Fibroblast of the aortic adventitia (primary cell): ENCODE measurements around the gene HERPUD1. TPM values are rescaled to one million over a fixed set of nuclear protein-coding genes. Genes with fewer than 3 reads are reported as not detected.
A peak's percentile ranks its signal among the peaks of the same experiment; 100 is the strongest.
"Not testable (repeated sequence)": the region's sequence is repeated elsewhere in the genome, so short reads cannot be mapped to it uniquely, and the experiment has no call there.

Experiments
- DNase-seq: peaks from one replicate; pipeline ENCODE4 v3.0.0-alpha.2; 2010; ENCODE audit warnings: low read depth
- H3K4me3 ChIP-seq: 2 replicates; pipeline ENCODE4 v1.5.1; 2011; ENCODE audit warnings: low read depth, mild to moderate bottlenecking, control low read depth, low read length, moderate library complexity
- total RNA-seq: library from RNA; depleted of rRNA; stranded (reverse); fragments of >200 nt; gene quantifications from 2 replicates; pipeline ENCODE4 v1.2.3, GENCODE V29; 2012; ENCODE audit warnings: low replicate concordance
- TF ChIP-seq, protein P1 (sequence below): IDR thresholded peaks from 2 replicates; pipeline ENCODE4 v1.5.1; 2011; ENCODE audit warnings: mild to moderate bottlenecking, low read length, control low read depth, inconsistent platforms; ENCODE audit not compliant: insufficient read depth

Gene HERPUD1
- total RNA-seq, 1 donor, result 151 TPM

DNA sequence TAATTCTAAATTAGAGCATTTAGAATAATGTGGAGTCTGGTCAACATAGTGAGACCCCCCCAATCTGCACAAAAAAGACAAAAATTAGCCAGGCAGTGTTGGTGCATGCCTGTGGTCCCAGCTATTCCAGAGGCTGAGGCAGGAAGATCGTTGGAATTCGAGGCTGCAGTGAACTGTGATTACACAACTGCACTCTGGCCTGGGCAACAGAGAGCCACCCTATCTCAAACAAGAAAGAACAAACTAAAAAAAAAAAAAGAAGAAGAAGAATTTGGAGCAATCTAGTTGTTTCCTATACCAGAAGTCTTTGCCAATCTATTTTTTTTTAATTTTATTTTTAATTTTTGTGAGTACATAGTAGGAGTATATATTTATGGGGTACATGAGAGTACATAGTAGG, 35.8 kb downstream of the HERPUD1 start:
- TF ChIP-seq, protein P1, sequence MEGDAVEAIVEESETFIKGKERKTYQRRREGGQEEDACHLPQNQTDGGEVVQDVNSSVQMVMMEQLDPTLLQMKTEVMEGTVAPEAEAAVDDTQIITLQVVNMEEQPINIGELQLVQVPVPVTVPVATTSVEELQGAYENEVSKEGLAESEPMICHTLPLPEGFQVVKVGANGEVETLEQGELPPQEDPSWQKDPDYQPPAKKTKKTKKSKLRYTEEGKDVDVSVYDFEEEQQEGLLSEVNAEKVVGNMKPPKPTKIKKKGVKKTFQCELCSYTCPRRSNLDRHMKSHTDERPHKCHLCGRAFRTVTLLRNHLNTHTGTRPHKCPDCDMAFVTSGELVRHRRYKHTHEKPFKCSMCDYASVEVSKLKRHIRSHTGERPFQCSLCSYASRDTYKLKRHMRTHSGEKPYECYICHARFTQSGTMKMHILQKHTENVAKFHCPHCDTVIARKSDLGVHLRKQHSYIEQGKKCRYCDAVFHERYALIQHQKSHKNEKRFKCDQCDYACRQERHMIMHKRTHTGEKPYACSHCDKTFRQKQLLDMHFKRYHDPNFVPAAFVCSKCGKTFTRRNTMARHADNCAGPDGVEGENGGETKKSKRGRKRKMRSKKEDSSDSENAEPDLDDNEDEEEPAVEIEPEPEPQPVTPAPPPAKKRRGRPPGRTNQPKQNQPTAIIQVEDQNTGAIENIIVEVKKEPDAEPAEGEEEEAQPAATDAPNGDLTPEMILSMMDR, result no peak
- peak; percentile 66 for DNase-seq
- no peak overlapping the region for H3K4me3 ChIP-seq

GRCh38 chr16:56969769-56970168, 37.8 kb downstream of the HERPUD1 start:
- H3K4me3 ChIP-seq, result no peak overlapping the region
- DNase-seq, result no peak
- TF ChIP-seq, protein P1, result no peak

GRCh38 chr16:56970934-56971767, 39.2 kb downstream of the HERPUD1 start:
- peak; percentile 86 for DNase-seq
- no peak overlapping the region for H3K4me3 ChIP-seq
- TF ChIP-seq, protein P1, result no peak

- DNase-seq, result no peak
- H3K4me3 ChIP-seq, result no peak overlapping the region
- TF ChIP-seq, protein P1, result no peak
Observed at GRCh38 chr16:56971768-56972043, 39.8 kb downstream of the HERPUD1 start.

DNA sequence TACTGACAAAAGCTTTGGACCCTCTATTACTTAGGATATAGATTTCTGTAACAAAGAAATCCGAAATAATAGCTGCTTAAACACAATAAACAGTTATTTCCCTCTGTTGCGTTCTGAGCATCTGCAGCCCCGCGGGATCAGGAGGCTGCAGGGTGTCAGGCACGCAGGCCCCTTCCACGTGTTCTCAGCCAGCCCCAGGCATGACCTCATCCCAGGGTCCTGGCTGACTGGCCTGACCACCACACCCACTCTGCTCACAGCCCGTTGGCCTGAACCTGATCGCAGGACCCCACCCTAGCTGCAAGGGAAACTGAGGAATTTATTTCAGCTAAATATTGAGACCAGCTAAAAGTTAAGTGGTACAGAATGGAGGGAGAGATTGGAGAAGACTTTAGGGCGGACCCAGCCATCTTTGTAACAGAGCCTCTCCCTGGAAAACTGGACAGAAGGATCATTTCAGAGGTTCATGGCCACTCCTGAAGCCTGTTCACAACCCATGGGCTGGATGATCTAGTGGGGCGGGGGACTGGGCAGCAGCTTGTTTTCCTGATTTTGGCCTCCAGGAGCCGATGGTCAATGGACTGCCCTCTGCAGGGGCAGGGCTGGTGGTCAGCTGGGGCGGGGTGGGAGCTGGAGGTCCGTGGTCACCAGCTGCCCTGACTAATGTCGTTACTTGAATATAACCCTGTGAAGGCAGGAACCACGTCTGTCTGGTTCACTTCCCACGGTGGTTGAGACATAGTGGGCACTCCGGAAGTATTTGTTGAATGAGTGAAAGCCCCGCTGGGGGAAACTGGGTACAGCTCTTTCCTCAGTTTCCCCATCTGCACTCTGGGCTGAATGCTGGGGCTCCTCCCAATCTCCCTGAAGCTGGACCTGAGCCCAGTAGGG, 40.7 kb downstream of the HERPUD1 start:
- no peak overlapping the region for H3K4me3 ChIP-seq
- no peak for DNase-seq
- TF ChIP-seq, protein P1, result no peak

GRCh38 chr16:56973294-56973689, 41.4 kb downstream of the HERPUD1 start:
- H3K4me3 ChIP-seq, result no peak overlapping the region
- no peak for DNase-seq
- TF ChIP-seq, protein P1, result no peak

GRCh38 chr16:56973899-56974298, 42.0 kb downstream of the HERPUD1 start:
- not testable (repeated sequence) for DNase-seq, H3K4me3 ChIP-seq
